Gastroesophageal sphincter (tissue), 4 donors: ENCODE measurements around the gene SLIT3. TPM values are rescaled to one million over a fixed set of nuclear protein-coding genes. Genes with fewer than 3 reads are reported as not detected.

ENCODE experiments used
- ATAC-seq: fragments of 150-250 bp; one replicate; pipeline ENCODE4 v1.9.1; 2016; ENCODE audit warnings: mild to moderate bottlenecking, moderate library complexity
- H3K27ac ChIP-seq, 4 donors: fragments of 200-600 bp; sonication (generic) in 3 of 4; 1 replicate in 3 of 4; 2 replicates in 1 of 4; pipeline ENCODE4 v1.5.1; 2016 to 2019
- H3K27me3 ChIP-seq: fragments of 200-600 bp; sonication (generic); one replicate; pipeline ENCODE4 v1.5.1; 2019
- H3K36me3 ChIP-seq, 2 donors: fragments of 200-600 bp; sonication (generic); one replicate each; pipeline ENCODE4 v1.5.1; 2019; ENCODE audit warnings: control low read depth in 1 of 2
- H3K4me1 ChIP-seq, 3 donors: fragments of 200-600 bp; sonication (generic); 1 replicate in 2 of 3; 2 replicates in 1 of 3; pipeline ENCODE4 v1.5.1; 2016 to 2019; ENCODE audit warnings: control low read depth in 2 of 3
- H3K4me3 ChIP-seq, 2 donors: fragments of 200-600 bp; sonication (generic); one replicate each; pipeline ENCODE4 v1.5.1; 2019; ENCODE audit warnings: mild to moderate bottlenecking in 1 of 2, moderate library complexity in 1 of 2
- H3K9me3 ChIP-seq, 3 donors: fragments of 200-600 bp; sonication (generic); one replicate each; pipeline ENCODE4 v1.5.1; 2017 to 2019; ENCODE audit warnings: control low read depth in 2 of 3
- CTCF ChIP-seq, 4 experiments: fragments of 200-600 bp in 2 of 4; fragments of 450-650 bp in 2 of 4; sonication (generic) in 1 of 4; IDR thresholded peaks; one replicate each; pipeline ENCODE4 v1.5.1; 2017 to 2019; ENCODE audit warnings: antibody characterized with exemption in 4 of 4, mild to moderate bottlenecking in 2 of 4, moderate library complexity in 2 of 4
- EP300 ChIP-seq: sonication (generic); formaldehyde crosslinking; IDR thresholded peaks from one replicate; pipeline ENCODE4 v1.6.1; 2017; ENCODE audit warnings: antibody characterized with exemption, mild to moderate bottlenecking
- POLR2A ChIP-seq, 2 donors: fragments of 450-650 bp; IDR thresholded peaks; one replicate each; pipeline ENCODE4 v1.6.1; 2017; ENCODE audit warnings: antibody characterized with exemption in 2 of 2, mild to moderate bottlenecking in 2 of 2, moderate library complexity in 1 of 2
- POLR2AphosphoS5 ChIP-seq: sonication (generic); formaldehyde crosslinking; IDR thresholded peaks from one replicate; pipeline ENCODE4 v1.6.1; 2017; ENCODE audit warnings: antibody characterized with exemption
- WGBS, 2 donors: methylation state at CpG; one replicate each; pipeline ENCODE4 v1.1.5; 2018; ENCODE audit warnings: low coverage in 1 of 2; 5-methylcytosine and 5-hydroxymethylcytosine counted together
- total RNA-seq, 4 donors: library from RNA; depleted of rRNA; stranded (reverse); fragments of >200 nt; gene quantifications; one replicate each; pipeline ENCODE4 v1.1.0, GENCODE V29; 2016

Gene SLIT3
- total RNA-seq, 4 donors from 2014 or later, result 29.6 to 76.3 (median 31.1) TPM

GRCh38 chr5:168969326-168969886 lies 331.5 kb downstream of the SLIT3 start:
- Histone ChIP-seq H3K4me3 (no peak overlapping the region), H3K27ac (no peak overlapping the region), H3K27me3 (no peaks in the 10 kb centered on the region), H3K36me3 (no peaks in the 10 kb centered on the region), H3K9me3 (no peaks in the 10 kb centered on the region), H3K4me1 (peaks cover 0 to 9% (median 0%) of the 10 kb centered on the region in 3 donors)
- TF ChIP-seq POLR2A (IDR thresholded peaks at IDR 0.05) (no peak), POLR2AphosphoS5 (no peak), EP300 (no peak), CTCF (IDR thresholded peaks at IDR 0.05) (no peak)
- 68 to 86% methylated on average over 5 to 7 of the region's 8 CpGs for WGBS, 2 donors
- no peak for ATAC-seq

- H3K36me3 ChIP-seq, result no peaks in the 10 kb centered on the region
- TF ChIP-seq CTCF (IDR thresholded peaks at IDR 0.05), result no peak
- no peak for TF ChIP-seq EP300
- no peak for TF ChIP-seq POLR2A (IDR thresholded peaks at IDR 0.05)
- TF ChIP-seq POLR2AphosphoS5, result no peak
- ATAC-seq, result no peak
- no peak overlapping the region for H3K4me3 ChIP-seq
- no peak overlapping the region for H3K27ac ChIP-seq
- 62 to 85% methylated on average over 6 to 7 of the region's 7 CpGs for WGBS, 2 donors
- no peaks in the 10 kb centered on the region for H3K27me3 ChIP-seq
- H3K9me3 ChIP-seq, result no peaks in the 10 kb centered on the region
- peaks cover 0 to 6% (median 0%) of the 10 kb centered on the region in 3 donors for H3K4me1 ChIP-seq
Measured at GRCh38 chr5:168967882-168968620, 332.9 kb downstream of the SLIT3 start.

GRCh38 chr5:168965638-168966037 lies 335.3 kb downstream of the SLIT3 start:
- H3K27ac ChIP-seq, result no peak overlapping the region
- peaks cover 0 to 6% (median 0%) of the 10 kb centered on the region in 3 donors for H3K4me1 ChIP-seq
- no peak overlapping the region for H3K4me3 ChIP-seq
- H3K27me3 ChIP-seq, result no peaks in the 10 kb centered on the region
- 80 to 96% methylated on average over 3 to 5 of the region's 5 CpGs for WGBS, 2 donors
- no peak for ATAC-seq
- TF ChIP-seq POLR2AphosphoS5 (no peak), EP300 (no peak), POLR2A (IDR thresholded peaks at IDR 0.05) (no peak), CTCF (IDR thresholded peaks at IDR 0.05) (no peak)
- H3K36me3 ChIP-seq, result no peaks in the 10 kb centered on the region
- no peaks in the 10 kb centered on the region for H3K9me3 ChIP-seq

- H3K4me3 ChIP-seq, result no peak overlapping the region
- no peaks in the 10 kb centered on the region for H3K27me3 ChIP-seq
- H3K9me3 ChIP-seq, result no peaks in the 10 kb centered on the region
- WGBS, 2 donors, result 78 to 83% methylated on average over 2 to 3 of the region's 3 CpGs
- ATAC-seq, result no peak
- TF ChIP-seq EP300 (no peak), CTCF (IDR thresholded peaks at IDR 0.05) (no peak), POLR2A (IDR thresholded peaks at IDR 0.05) (no peak), POLR2AphosphoS5 (no peak)
- no peaks in the 10 kb centered on the region for H3K36me3 ChIP-seq
- peaks cover 0 to 6% (median 0%) of the 10 kb centered on the region in 3 donors for H3K4me1 ChIP-seq
- no peak overlapping the region for H3K27ac ChIP-seq
Measured at GRCh38 chr5:168964182-168964581, 336.8 kb downstream of the SLIT3 start.

GRCh38 chr5:168962306-168962705 lies 338.6 kb downstream of the SLIT3 start:
- no peak for ATAC-seq
- no peak for TF ChIP-seq EP300
- TF ChIP-seq POLR2AphosphoS5, result no peak
- TF ChIP-seq CTCF (IDR thresholded peaks at IDR 0.05), result no peak
- H3K27ac ChIP-seq, result no peak overlapping the region

More at GRCh38 chr5:168962306-168962705, 338.6 kb downstream of the SLIT3 start:
- Histone ChIP-seq H3K9me3 (no peaks in the 10 kb centered on the region), H3K36me3 (no peaks in the 10 kb centered on the region), H3K4me3 (no peak overlapping the region), H3K27me3 (no peaks in the 10 kb centered on the region), H3K4me1 (peaks cover 0 to 6% (median 0%) of the 10 kb centered on the region in 3 donors)
- WGBS, 2 donors, result 43% methylated on average over 3 of the region's 4 CpGs; no CpG with 5 or more reads in 1 of the 2 donors
